NCI-H2081 (cell line): ENCODE measurements around the gene PDE4D.

Source experiments
- DNase-seq, 2 experiments: peaks; one replicate each; lab custom pipeline; 2025; lab: John Stamatoyannopoulos, UW

PDE4D gene

GRCh38 chr5:59516161-59516560 is 377.4 kb downstream of the PDE4D start:
- DNase-seq: no peak

GRCh38 chr5:59506285-59506877 is 387.1 kb downstream of the PDE4D start:
- peak in 1 of 2 experiments; percentile 18 for DNase-seq

GRCh38 chr5:59504043-59504442 is 389.5 kb downstream of the PDE4D start:
- no peak for DNase-seq

- DNase-seq: peak in 1 of 2 experiments; percentile 29
These were observed 390.3 kb downstream of the PDE4D start for GRCh38 chr5:59503220-59503619.

GRCh38 chr5:59501316-59501715 is 392.2 kb downstream of the PDE4D start:
- DNase-seq: no peak

- no peak for DNase-seq
These were observed 393.5 kb downstream of the PDE4D start for GRCh38 chr5:59500014-59500413.

GRCh38 chr5:59497207-59497606 is 396.3 kb downstream of the PDE4D start:
- DNase-seq: no peak

- no peak for DNase-seq
These were observed 396.9 kb downstream of the PDE4D start for GRCh38 chr5:59496524-59497134.

- DNase-seq: no peak
These were observed 401.6 kb downstream of the PDE4D start for GRCh38 chr5:59491945-59492344.

- no peak for DNase-seq
These were observed 404.0 kb downstream of the PDE4D start for GRCh38 chr5:59489551-59489950.

GRCh38 chr5:59487772-59488729 is 405.5 kb downstream of the PDE4D start:
- DNase-seq: peak in 1 of 2 experiments; percentile 7

GRCh38 chr5:59487068-59487686 is 406.3 kb downstream of the PDE4D start:
- DNase-seq: no peak

GRCh38 chr5:59486508-59486907 is 407.0 kb downstream of the PDE4D start:
- DNase-seq: no peak

- DNase-seq: no peak
These were observed 407.7 kb downstream of the PDE4D start for GRCh38 chr5:59485629-59486439.

- no peak for DNase-seq
These were observed 408.4 kb downstream of the PDE4D start for GRCh38 chr5:59485107-59485506.

GRCh38 chr5:59484618-59485017 is 408.9 kb downstream of the PDE4D start:
- DNase-seq: no peak

GRCh38 chr5:59483971-59484472 is 409.5 kb downstream of the PDE4D start:
- DNase-seq: no peak

- no peak for DNase-seq
These were observed 414.4 kb downstream of the PDE4D start for GRCh38 chr5:59479086-59479485.

GRCh38 chr5:59474324-59474723 is 419.2 kb downstream of the PDE4D start:
- DNase-seq: no peak

GRCh38 chr5:59473611-59474010 is 419.9 kb downstream of the PDE4D start:
- no peak for DNase-seq

- no peak for DNase-seq
These were observed 422.1 kb downstream of the PDE4D start for GRCh38 chr5:59471463-59471862.
